HepG2 (cell line): ENCODE measurements around the gene UGT3A2. TPM values are rescaled to one million over a fixed set of nuclear protein-coding genes. Genes with fewer than 3 reads are reported as not detected.
"Not testable (repeated sequence)": the region's sequence is repeated elsewhere in the genome, so short reads cannot be mapped to it uniquely, and the experiment has no call there.

Experiments
- ATAC-seq: fragments of 200-7000 bp; cut with Tn5 transposase; 3 replicates; pipeline ENCODE4 v1.9.1; 2020; ENCODE audit warnings: mild to moderate bottlenecking, moderate library complexity
- BruUV-seq: library from RNA; stranded (reverse); fragments of 400-500 nt; replicated peaks from 2 replicates; lab custom pipeline; 2021; lab: Mats Ljungman, UMichigan
- CTCF ChIA-PET: fragments of 300-600 bp; formaldehyde crosslinking; extraction: SDS; loops from one replicate; lab custom pipeline; 2021; ENCODE audit warnings: low total read pairs, inconsistent platforms, low intra/inter-chr PET ratio; lab: Yijun Ruan, JAX
- POLR2A ChIA-PET: fragments of 350-600 bp; sonication (Branson Sonifier 250); formaldehyde crosslinking; loops from one replicate; lab custom pipeline; 2020; ENCODE audit warnings: antibody characterized with exemption, inconsistent platforms; lab: Yijun Ruan, JAX
- DNase-seq: peaks from one replicate; pipeline ENCODE4 v3.0.0-alpha.2; 2015; ENCODE audit warnings: low spot score
- FAIRE-seq: peaks from 3 replicates; lab custom pipeline; 2011; peaks lifted over from hg19 to GRCh38; lab: Jason Lieb, UNC
- H2AFZ ChIP-seq: one replicate; pipeline ENCODE4 v1.6.1; 2011; ENCODE audit warnings: low read length, inconsistent platforms
- H3K27ac ChIP-seq: fragments of 300-600 bp; 3 replicates; pipeline ENCODE4 v1.8.0; 2011; ENCODE audit warnings: mixed run types, mild to moderate bottlenecking, mixed read lengths, low read length, inconsistent platforms; ENCODE audit not compliant: insufficient read depth; ENCODE audit errors: extremely low read length
- H3K27me3 ChIP-seq, 2 experiments: fragments of 200-600 bp in 1 of 2; 2 replicates in 1 of 2; 3 replicates in 1 of 2; pipeline versions ENCODE4 v1.6.0 to v1.8.0; 2011; ENCODE audit warnings: low read length in 2 of 2, mild to moderate bottlenecking in 2 of 2, moderate library complexity in 2 of 2, inconsistent platforms in 1 of 2; ENCODE audit not compliant: insufficient read depth in 2 of 2, control insufficient read depth in 1 of 2
- H3K36me3 ChIP-seq, 2 experiments: fragments of 200-600 bp in 1 of 2; replicated peaks in 1 of 2; 2 replicates in 1 of 2; 3 replicates in 1 of 2; pipeline versions ENCODE4 v1.5.1 to v1.8.0; 2011; ENCODE audit warnings: low read length in 2 of 2, inconsistent platforms in 1 of 2; ENCODE audit not compliant: insufficient read depth in 2 of 2, control insufficient read depth in 1 of 2
- H3K4me1 ChIP-seq: 2 replicates; pipeline ENCODE4 v1.5.1; 2012; ENCODE audit warnings: low read length, inconsistent platforms; ENCODE audit not compliant: insufficient read depth
- H3K4me2 ChIP-seq: 2 replicates; pipeline ENCODE4 v1.6.0; 2011; ENCODE audit warnings: low read depth, low read length, inconsistent platforms
- H3K4me3 ChIP-seq, 3 experiments: fragments of 200-600 bp in 1 of 3; sonication (generic), shearing (Covaris generic) in 1 of 3; replicated peaks in 1 of 3; 2 replicates each; pipeline ENCODE4 v1.5.1; 2011 to 2016; ENCODE audit warnings: low read length in 3 of 3, inconsistent platforms in 2 of 3, low read depth in 2 of 3, mild to moderate bottlenecking in 2 of 3, control low read depth in 1 of 3, mixed read lengths in 1 of 3; ENCODE audit not compliant: insufficient read depth in 1 of 3
- H3K79me2 ChIP-seq: one replicate; pipeline ENCODE4 v1.6.1; 2011; ENCODE audit warnings: low read length, inconsistent platforms; ENCODE audit not compliant: insufficient read depth
- H3K9ac ChIP-seq: 2 replicates; pipeline ENCODE4 v1.6.0; 2011; ENCODE audit warnings: mild to moderate bottlenecking, low read depth, low read length, inconsistent platforms; ENCODE audit not compliant: insufficient read depth
- H3K9me3 ChIP-seq: 2 replicates; pipeline ENCODE4 v1.5.1; 2012; ENCODE audit warnings: mild to moderate bottlenecking, low read length
- H4K20me1 ChIP-seq: 2 replicates; pipeline ENCODE4 v1.6.0; 2011; ENCODE audit warnings: inconsistent platforms, mild to moderate bottlenecking, low read length, moderate library complexity; ENCODE audit not compliant: insufficient read depth
- E2F1 ChIP-seq: sonication (generic); formaldehyde crosslinking; IDR thresholded peaks from 2 replicates; pipeline ENCODE4 v1.5.0; 2020; ENCODE audit warnings: missing genetic modification reagents
- NFIC ChIP-seq: IDR thresholded peaks from 2 replicates; pipeline ENCODE4 v1.6.1; 2012; ENCODE audit warnings: mild to moderate bottlenecking, low read length, inconsistent platforms
- RCOR2 ChIP-seq: IDR thresholded peaks from 2 replicates; pipeline ENCODE4 v1.6.1; 2016; ENCODE audit warnings: missing biosample characterization, missing genetic modification reagents
- ZNF335 ChIP-seq: sonication (generic); formaldehyde crosslinking; IDR thresholded peaks from 2 replicates; pipeline ENCODE4 v1.4.0; 2020; ENCODE audit warnings: missing genetic modification reagents
- ZNF407 ChIP-seq: sonication (generic); formaldehyde crosslinking; IDR thresholded peaks from one replicate; pipeline ENCODE4 v1.5.1; 2020; ENCODE audit warnings: mild to moderate bottlenecking, missing genetic modification reagents; ENCODE audit errors: not compliant biosample characterization
- WGBS: methylation state at CpG from one replicate; pipeline ENCODE4 v1.1.6; 2017; ENCODE audit warnings: low lambda C conversion rate; 5-methylcytosine and 5-hydroxymethylcytosine counted together
- in situ Hi-C: cut with HindIII; loops from 2 replicates; pipeline ENCODE4 v1.10.0; 2017; ENCODE audit warnings: low pct_unique_long_range_greater_than_20kb; ENCODE audit not compliant: extremely low pct_ligation_motif_present
- intact Hi-C: fragments of 100-400 bp; cut with micrococcal nuclease; formaldehyde crosslinking; loops from one replicate; pipeline ENCODE4 v1.10.0; 2022; ENCODE audit not compliant: unreplicated experiment
- polyA plus RNA-seq, 8 experiments: library from polyadenylated mRNA; depleted of rRNA in 3 of 8; stranded (reverse) in 7 of 8; unstranded in 1 of 8; fragments of >200 nt; fragmentation: Illumina TruSeq in 4 of 8; extraction: Trizol in 4 of 8; gene quantifications; 2 replicates each; pipeline versions ENCODE4 v1.2.1 to v1.2.3, GENCODE V29; 2011 to 2016; ENCODE audit warnings: low read depth in 4 of 8, missing spikeins in 1 of 8, mixed read lengths in 1 of 8; ENCODE audit not compliant: insufficient read depth in 1 of 8
- total RNA-seq, 5 experiments: library from RNA; depleted of rRNA; stranded (reverse); fragments of >200 nt; fragmentation: Illumina TruSeq; extraction: Trizol; gene quantifications; 2 replicates each; pipeline ENCODE4 v1.2.3, GENCODE V29; 2016; ENCODE audit warnings: low read depth in 1 of 5

The UGT3A2 gene
- total and polyA plus RNA-seq, 2 of the 13 experiments (the other 11 are each of a cell fraction or from before 2014, with no cell fraction given), result not detected

- Histone ChIP-seq H3K4me1 (no peaks in the 10 kb centered on the region), H2AFZ (no peak overlapping the region), H3K4me3 (no peak overlapping the region), H3K9ac (no peak overlapping the region), H3K79me2 (no peaks in the 10 kb centered on the region), H3K9me3 (no peaks in the 10 kb centered on the region), H4K20me1 (no peaks in the 10 kb centered on the region), H3K27ac (no peak overlapping the region), H3K27me3 (no peaks in the 10 kb centered on the region; a peak in 1 of 5 replicates), H3K4me2 (no peak overlapping the region), H3K36me3 (no peaks in the 10 kb centered on the region)
- in situ Hi-C loops, result no loop called here
- ATAC-seq (no peak), DNase-seq (no peak), FAIRE-seq (no peak)
- no TSS peak for BruUV-seq
- CTCF ChIA-PET, result no interaction called here
- POLR2A ChIA-PET, result no interaction called here
- no peak for TF ChIP-seq NFIC
- TF ChIP-seq ZNF335 (CRISPR knock-in tag), result no peak
- TF ChIP-seq ZNF407 (CRISPR knock-in tag), result no peak
- TF ChIP-seq E2F1 (CRISPR knock-in tag), result no peak
- no peak for TF ChIP-seq RCOR2 (CRISPR knock-in tag)
- intact Hi-C loops, result no loop called here
- 5% methylated on average over 6 of the region's 6 CpGs for WGBS
These were observed 39.8 kb downstream of the UGT3A2 start for GRCh38 chr5:36026706-36027465.

GRCh38 chr5:36022246-36022645 is 44.4 kb downstream of the UGT3A2 start:
- FAIRE-seq, in situ Hi-C loops, H3K9ac ChIP-seq, H3K9me3 ChIP-seq, H3K79me2 ChIP-seq, H3K36me3 ChIP-seq, H3K4me3 ChIP-seq, H3K4me2 ChIP-seq, POLR2A ChIA-PET, H4K20me1 ChIP-seq, H2AFZ ChIP-seq, ATAC-seq, CTCF ChIA-PET, H3K27ac ChIP-seq, H3K4me1 ChIP-seq, DNase-seq, intact Hi-C loops, H3K27me3 ChIP-seq, BruUV-seq: not testable (repeated sequence)
- 13% methylated on average over 6 of the region's 6 CpGs for WGBS
